NCI-H2029 (cell line): ENCODE measurements around the gene SPHK2.
"Not testable (repeated sequence)": the region's sequence is repeated elsewhere in the genome, so short reads cannot be mapped to it uniquely, and the experiment has no call there.

Experiments
- DNase-seq: peaks from one replicate; lab custom pipeline; 2025; lab: John Stamatoyannopoulos, UW

SPHK2 gene

DNA sequence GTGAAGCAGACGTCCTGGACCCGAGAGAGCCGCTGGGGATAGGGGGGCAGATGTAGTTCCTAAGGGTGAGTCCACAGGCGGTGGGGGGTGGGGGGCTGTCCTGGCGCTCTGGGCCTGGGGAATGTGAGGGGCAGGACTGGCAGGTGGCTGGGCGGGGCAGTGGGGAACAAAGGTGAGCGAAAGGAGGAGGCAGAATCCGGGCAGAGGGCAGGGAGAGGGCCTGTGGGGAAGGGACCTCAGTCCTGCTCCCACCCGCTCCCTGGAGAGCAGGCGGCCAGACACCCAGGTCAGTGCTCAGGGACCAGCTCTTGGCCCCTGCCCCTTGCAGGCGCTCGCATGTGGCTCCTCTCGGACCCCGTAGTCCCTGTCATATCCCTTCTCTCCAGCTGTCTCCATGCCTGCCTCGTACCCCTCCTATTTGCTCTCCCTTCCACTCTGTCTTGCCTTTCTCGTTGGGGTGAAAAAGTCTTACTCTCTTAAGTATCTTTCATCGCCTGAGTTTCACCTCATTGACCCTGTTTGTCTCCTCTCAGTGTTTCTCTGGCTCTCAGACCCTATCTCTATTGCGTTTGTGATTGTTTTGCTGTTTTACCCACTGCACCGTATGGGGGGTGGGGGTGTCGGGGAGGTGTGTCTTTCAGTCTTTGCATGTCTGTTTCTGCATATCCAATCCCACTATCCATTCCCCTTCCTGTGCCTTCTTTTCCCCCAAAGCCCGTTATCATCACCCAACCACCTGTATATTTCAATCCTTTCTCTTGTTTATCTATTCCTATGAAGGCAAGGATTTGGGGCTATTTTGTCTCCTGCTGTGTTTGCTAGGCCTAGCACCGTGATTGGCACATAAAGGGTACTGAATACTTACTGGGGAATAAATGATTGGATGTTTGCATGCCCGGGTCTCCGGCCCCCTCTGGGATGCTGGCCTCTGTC is 5.8 kb downstream of the SPHK2 start:
- DNase-seq: no peak

DNA sequence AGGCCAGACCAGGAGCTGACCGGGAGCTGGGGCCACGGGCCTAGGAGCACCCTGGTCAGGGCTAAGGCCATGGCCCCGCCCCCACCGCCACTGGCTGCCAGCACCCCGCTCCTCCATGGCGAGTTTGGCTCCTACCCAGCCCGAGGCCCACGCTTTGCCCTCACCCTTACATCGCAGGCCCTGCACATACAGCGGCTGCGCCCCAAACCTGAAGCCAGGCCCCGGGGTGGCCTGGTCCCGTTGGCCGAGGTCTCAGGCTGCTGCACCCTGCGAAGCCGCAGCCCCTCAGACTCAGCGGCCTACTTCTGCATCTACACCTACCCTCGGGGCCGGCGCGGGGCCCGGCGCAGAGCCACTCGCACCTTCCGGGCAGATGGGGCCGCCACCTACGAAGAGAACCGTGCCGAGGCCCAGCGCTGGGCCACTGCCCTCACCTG is 6.6 kb downstream of the SPHK2 start:
- DNase-seq: no peak

DNA sequence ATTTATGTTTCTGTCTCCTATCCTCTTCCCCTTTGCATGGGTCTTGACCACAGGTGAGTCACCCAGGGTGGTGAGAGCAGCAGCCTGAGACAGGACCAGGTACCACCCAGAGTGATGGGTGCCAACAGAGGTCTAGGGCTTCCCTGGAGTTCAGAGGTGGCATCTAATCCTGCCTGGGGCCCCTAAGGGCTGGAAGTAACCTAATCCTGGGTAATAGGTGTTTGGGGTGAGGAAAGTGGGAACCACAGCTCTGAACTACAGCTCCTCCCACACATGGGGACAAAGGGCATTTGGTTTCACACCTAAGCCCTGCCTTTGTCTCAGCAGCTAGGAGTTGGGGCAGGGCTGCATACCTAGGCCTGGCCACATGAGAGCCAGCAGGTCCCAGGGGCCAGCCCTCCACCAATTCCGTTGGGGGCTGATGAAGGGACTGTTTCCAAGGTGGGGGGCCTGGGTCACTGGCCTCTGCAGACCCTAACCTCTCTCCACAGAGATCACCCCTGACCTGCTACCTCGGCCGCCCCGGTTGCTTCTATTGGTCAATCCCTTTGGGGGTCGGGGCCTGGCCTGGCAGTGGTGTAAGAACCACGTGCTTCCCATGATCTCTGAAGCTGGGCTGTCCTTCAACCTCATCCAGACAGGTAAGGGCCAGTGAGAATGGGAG is 8.0 kb downstream of the SPHK2 start:
- no peak for DNase-seq

GRCh38 chr19:48627865-48628314 is 8.6 kb downstream of the SPHK2 start:
- DNase-seq: no peak

DNA sequence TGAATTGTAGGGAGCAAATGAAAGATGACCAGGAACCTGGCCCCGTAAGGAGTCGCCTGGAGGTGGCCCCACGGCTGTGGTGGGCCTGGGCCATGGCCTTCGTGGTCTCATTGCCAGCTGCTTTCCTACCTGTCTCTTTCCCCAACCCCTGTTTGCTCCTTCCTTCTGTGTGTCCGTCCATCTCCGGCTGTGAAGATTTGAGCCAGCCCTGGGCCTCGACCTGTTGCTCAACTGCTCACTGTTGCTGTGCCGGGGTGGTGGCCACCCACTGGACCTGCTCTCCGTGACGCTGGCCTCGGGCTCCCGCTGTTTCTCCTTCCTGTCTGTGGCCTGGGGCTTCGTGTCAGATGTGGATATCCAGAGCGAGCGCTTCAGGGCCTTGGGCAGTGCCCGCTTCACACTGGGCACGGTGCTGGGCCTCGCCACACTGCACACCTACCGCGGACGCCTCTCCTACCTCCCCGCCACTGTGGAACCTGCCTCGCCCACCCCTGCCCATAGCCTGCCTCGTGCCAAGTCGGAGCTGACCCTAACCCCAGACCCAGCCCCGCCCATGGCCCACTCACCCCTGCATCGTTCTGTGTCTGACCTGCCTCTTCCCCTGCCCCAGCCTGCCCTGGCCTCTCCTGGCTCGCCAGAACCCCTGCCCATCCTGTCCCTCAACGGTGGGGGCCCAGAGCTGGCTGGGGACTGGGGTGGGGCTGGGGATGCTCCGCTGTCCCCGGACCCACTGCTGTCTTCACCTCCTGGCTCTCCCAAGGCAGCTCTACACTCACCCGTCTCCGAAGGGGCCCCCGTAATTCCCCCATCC is 9.4 kb downstream of the SPHK2 start:
- DNase-seq: no peak

DNA sequence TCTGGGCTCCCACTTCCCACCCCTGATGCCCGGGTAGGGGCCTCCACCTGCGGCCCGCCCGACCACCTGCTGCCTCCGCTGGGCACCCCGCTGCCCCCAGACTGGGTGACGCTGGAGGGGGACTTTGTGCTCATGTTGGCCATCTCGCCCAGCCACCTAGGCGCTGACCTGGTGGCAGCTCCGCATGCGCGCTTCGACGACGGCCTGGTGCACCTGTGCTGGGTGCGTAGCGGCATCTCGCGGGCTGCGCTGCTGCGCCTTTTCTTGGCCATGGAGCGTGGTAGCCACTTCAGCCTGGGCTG is 9.9 kb downstream of the SPHK2 start:
- DNase-seq: no peak

GRCh38 chr19:48629599-48630295 is 10.4 kb downstream of the SPHK2 start:
- no peak for DNase-seq

- no peak for DNase-seq
These were observed 11.2 kb downstream of the SPHK2 start for GRCh38 chr19:48630296-48631063.

DNA sequence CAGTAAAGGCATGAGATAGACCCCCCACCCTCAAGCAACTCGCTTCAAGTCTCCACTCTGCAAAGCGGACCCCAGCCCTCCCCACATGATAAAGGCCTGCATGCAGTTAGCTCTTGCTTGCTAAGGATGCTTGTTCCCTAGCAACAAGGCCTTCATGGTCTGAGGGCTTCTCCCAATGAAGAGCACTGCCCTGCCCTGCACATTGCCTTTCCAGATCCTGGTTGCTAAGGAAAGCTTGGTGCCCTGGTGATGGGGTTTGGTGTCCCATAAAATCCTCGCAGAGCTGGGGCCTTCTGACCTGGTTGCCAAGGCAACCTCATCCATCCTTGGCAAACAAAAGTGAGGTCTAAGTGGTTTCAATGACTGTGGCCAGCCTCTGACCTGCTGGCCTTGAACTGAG is 11.9 kb downstream of the SPHK2 start:
- DNase-seq: no peak

DNA sequence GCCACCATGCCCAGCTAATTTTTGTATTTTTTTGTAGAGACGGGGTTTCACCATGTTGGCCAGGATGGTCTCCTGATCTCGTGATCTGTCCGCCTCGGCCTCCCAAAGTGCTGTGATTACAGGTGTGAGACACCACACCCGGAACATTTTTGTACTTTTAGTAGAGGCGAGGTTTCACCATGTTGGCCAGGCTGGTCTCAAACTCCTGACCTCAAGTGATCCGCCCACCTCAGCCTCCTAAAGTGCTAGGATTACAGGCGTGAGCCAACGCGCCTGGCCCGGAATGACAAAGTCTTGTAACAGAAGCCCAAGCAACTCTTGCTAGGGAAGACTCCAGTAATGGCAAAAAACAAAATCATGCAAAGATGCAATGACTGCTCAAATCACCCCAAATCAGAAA is 13.0 kb downstream of the SPHK2 start:
- not testable (repeated sequence) for DNase-seq

- DNase-seq: no peak
These were observed 13.4 kb downstream of the SPHK2 start for GRCh38 chr19:48632692-48633147.

GRCh38 chr19:48633148-48634035 is 14.1 kb downstream of the SPHK2 start:
- DNase-seq: no peak

- DNase-seq: no peak
These were observed 14.7 kb downstream of the SPHK2 start for GRCh38 chr19:48634036-48634342.

GRCh38 chr19:48634424-48635262 is 15.3 kb downstream of the SPHK2 start:
- peak; percentile 98 for DNase-seq

DNA sequence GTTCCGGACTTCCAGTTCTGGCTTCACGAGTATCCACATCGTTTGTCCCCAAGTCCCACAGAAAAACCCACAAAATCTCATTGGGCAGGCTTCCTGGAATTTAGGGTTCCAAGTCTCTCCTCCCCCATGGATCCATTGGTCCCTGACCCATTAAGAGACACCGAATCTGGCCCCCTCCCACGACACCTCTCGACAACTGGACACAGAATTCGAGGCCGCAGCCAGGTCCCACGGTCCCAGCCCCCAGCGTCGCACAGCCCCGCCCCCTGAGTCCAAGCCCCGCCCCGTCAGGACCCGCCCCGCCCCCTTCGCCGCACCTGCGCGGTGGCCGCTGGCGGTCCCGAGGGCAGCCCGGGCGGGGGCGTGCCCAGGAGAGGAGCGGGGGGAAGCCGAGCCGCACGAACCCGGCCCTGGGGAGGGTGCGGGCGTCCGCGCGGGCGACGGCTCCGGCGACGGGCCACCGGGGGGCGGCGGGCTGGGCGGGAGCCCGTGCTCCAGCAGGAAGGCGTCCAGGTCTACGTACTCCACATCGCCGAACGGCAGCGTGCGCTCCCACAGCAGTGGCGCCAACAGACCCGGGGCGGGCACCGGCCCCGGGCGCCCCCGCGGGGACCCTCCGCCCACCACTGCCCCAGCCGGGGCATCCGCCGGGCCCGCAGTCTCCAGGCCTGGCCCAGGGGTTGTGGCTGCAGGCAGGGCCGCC is 16.1 kb downstream of the SPHK2 start:
- peak; percentile 62 for DNase-seq

DNA sequence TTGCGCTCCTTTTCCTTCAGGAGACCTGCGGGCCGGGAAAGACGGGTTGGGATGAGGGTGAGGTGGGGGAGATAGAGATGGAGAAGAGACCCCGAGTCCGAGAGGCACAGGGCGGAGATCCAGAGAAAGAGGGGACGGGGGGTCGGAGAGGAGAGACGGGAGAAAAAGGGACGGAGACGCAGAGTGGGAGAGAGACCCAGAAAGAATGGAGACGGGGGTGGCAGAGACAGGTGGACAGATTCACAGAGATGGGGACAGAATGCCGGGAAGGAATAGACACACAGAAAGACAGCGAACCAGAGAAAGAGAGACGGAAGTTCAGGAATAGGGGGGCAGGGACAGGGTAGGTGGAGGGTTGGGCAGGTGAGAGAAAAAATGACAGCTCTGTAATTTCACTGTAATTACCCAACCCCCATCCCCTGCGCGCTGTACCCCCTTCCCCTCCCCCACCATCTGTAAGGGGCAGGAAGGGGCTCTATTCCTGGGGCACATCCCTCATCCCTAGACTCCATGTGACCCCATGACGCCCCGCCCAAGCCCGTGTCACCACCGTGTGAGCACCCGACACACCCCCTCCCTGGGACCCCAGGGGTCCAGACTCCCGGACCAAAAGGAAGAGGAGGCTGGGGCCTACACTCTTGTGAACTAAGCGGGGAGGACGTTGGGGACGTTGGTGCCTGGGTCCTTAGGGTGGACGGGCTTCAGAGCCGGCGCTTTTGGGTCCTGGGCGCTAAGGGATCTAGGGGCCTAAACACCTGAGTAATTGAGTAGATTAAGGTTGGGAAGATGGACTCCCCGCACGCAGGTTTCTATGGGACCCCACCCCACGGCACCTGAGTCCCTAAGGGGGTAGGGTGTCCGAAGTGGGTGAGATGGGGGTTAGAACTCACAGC is 16.9 kb downstream of the SPHK2 start:
- DNase-seq: peak; percentile 22

DNA sequence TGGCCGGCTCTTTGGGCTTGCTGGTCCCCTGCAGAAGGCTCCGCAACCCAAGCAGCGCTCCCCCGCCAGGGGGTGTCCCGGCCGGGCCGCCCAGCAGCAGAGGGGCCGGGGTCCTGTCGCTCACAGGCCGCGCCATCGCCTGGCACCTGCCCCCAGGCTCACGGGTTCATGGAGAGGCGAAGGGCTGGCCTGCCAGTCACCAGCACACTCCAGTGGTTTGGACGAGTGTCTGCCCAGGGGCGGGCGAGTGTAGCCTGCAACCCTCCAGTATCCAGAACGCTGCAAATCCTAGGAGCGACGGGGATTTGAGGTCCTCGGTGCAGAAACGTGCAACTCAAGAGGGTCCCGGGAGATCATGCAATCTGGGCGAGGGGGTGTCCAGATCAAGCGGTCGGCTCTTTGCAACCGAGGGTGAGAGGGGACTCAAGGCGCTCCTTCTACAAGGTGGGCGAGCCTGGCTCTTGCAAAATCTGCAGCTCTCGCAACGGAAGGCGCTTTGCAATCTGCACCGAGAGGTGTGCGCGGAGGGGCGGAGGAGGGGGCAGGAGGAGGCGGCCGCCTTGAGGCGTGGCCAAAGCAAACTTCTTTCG is 17.6 kb downstream of the SPHK2 start, which contains the start of gene DBP:
Gene DBP (minus strand): TSS at position 521 of the 590 bp plus-strand sequence. CDS start 385 bp downstream, at position 136.
- DNase-seq: peak; percentile 57
